Lung (tissue), 12 donors: ENCODE results near the gene IGFBP2. TPM values are rescaled to one million over a fixed set of nuclear protein-coding genes. Genes with fewer than 3 reads are reported as not detected.

Experiments
- ATAC-seq: fragments of 200-7000 bp; cut with Tn5 transposase; one replicate; pipeline ENCODE4 v1.9.1; 2020; ENCODE audit warnings: moderate number of reproducible peaks; ENCODE audit not compliant: insufficient read depth, low FRiP score
- DNase-seq, 3 donors: peaks; one replicate each; pipeline ENCODE4 v3.0.0-alpha.2; 2013 to 2017
- H3K27ac ChIP-seq, 2 donors: one replicate each; pipeline ENCODE4 v1.5.1; 2013; ENCODE audit warnings: mild to moderate bottlenecking in 2 of 2, moderate library complexity in 2 of 2, control low read depth in 1 of 2, inconsistent platforms in 1 of 2, low read depth in 1 of 2, low read length in 1 of 2
- H3K27me3 ChIP-seq, 3 donors: one replicate each; pipeline ENCODE4 v1.5.1; 2013; ENCODE audit warnings: low read length in 2 of 3; ENCODE audit not compliant: control insufficient read depth in 3 of 3, insufficient read depth in 3 of 3
- H3K36me3 ChIP-seq, 4 donors: one replicate each; pipeline ENCODE4 v1.5.1; 2013; ENCODE audit warnings: low read length in 4 of 4, mild to moderate bottlenecking in 1 of 4, moderate library complexity in 1 of 4; ENCODE audit not compliant: control insufficient read depth in 4 of 4, insufficient read depth in 4 of 4
- H3K4me1 ChIP-seq, 5 donors: one replicate each; pipeline ENCODE4 v1.5.1; 2013; ENCODE audit warnings: low read length in 5 of 5, mild to moderate bottlenecking in 2 of 5, moderate library complexity in 1 of 5; ENCODE audit not compliant: control insufficient read depth in 5 of 5, insufficient read depth in 5 of 5
- H3K4me3 ChIP-seq: one replicate; pipeline ENCODE4 v1.5.1; 2013; ENCODE audit warnings: mild to moderate bottlenecking, control low read depth, moderate library complexity
- H3K9ac ChIP-seq, 2 donors: one replicate each; pipeline ENCODE4 v1.5.1; 2013; ENCODE audit warnings: low read length in 2 of 2, control low read depth in 1 of 2; ENCODE audit not compliant: insufficient read depth in 1 of 2
- H3K9me3 ChIP-seq, 4 donors: one replicate each; pipeline ENCODE4 v1.5.1; 2013; ENCODE audit warnings: low read length in 3 of 4, mild to moderate bottlenecking in 1 of 4, moderate library complexity in 1 of 4; ENCODE audit not compliant: control insufficient read depth in 4 of 4, insufficient read depth in 3 of 4
- CTCF ChIP-seq: IDR thresholded peaks from 2 replicates; pipeline ENCODE4 v1.5.1; 2012; ENCODE audit warnings: mild to moderate bottlenecking; ENCODE audit errors: control extremely low read depth, extremely low read depth
- WGBS, 2 donors: extraction: QIAGEN DNeasy Blood & Tissue Kit; methylation state at CpG; one replicate each; pipeline ENCODE4 v1.1.7; 2013; 5-methylcytosine and 5-hydroxymethylcytosine counted together
- polyA plus RNA-seq, 2 donors: library from polyadenylated mRNA; stranded (reverse); fragments of 200-250 nt; gene quantifications; one replicate each; pipeline ENCODE4 v1.2.1, GENCODE V29; 2013
- total RNA-seq, 2 donors: library from RNA; depleted of rRNA in 1 of 2; stranded (reverse); fragments of >200 nt in 1 of 2; gene quantifications; one replicate each; pipeline ENCODE4 v1.2.1, GENCODE V29; 2014 to 2021
- donor health status: control.
- donor health status: control.
- donor health status: Bipolar disorder and iron deficiency.
- donor health status: healthy.
- donor health status: DM: yes; HTN: yes; CAD: no.

Gene IGFBP2
- total and polyA plus RNA-seq, 4 donors: 50.5 to 104 (median 81.2) TPM

DNA sequence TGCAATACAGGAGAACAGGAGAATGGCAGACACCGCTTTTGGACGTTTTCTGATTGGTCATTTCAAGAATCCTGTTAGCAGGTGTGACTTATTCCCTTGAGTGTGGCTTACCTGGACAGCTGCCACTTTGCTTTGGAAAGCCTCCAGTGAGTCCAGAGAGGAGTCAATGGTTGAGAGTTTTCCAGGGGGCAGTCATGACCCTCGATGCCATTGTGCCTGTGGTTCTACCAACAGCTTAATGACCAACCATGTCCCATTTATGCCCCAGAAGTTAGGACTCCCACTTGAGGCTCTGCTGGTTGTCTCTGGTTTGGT is 12.4 kb downstream of the IGFBP2 start:
- H3K27ac ChIP-seq: no peak overlapping the region
- peaks cover 5 to 24% (median 13%) of the 10 kb centered on the region in 5 donors for H3K4me1 ChIP-seq
- no peak overlapping the region for H3K9ac ChIP-seq
- no peaks in the 10 kb centered on the region for H3K27me3 ChIP-seq
- whole genome bisulfite sequencing, 2 donors: 69 to 83% methylated on average over 3 of the region's 3 CpGs
- H3K36me3 ChIP-seq: no peaks in the 10 kb centered on the region
- no peak for ATAC-seq
- DNase-seq: no peak
- no peaks in the 10 kb centered on the region for H3K9me3 ChIP-seq
- H3K4me3 ChIP-seq: no peak overlapping the region
- TF ChIP-seq CTCF: no peak

DNA sequence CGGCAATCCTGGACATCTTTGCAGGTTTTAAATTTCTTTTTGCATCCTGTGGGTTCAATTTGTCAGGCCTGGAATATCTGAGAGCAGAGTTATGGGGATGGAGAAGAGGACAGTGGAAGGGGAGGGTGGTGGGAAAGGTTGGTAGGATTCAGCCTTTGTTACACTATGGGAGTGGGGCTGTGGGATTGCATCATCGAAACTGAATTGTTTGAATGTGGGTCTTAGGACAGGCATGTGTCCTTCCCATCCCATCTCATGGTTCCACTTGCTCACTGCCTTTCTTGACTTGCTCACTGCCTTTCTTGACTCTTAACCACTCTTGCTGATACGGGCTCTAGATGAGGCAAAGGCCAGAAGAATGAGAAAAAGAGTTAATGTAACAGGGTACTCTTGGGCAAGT is 12.9 kb downstream of the IGFBP2 start:
- Histone ChIP-seq H3K9ac (no peak overlapping the region), H3K4me3 (no peak overlapping the region), H3K27me3 (no peaks in the 10 kb centered on the region), H3K4me1 (peaks cover 5 to 24% (median 15%) of the 10 kb centered on the region in 5 donors), H3K27ac (no peak overlapping the region), H3K9me3 (no peaks in the 10 kb centered on the region), H3K36me3 (no peaks in the 10 kb centered on the region)
- ATAC-seq (no peak), DNase-seq (no peak)
- 97% methylated on average over 3 of the region's 3 CpGs for WGBS, 2 donors
- TF ChIP-seq CTCF: no peak

DNA sequence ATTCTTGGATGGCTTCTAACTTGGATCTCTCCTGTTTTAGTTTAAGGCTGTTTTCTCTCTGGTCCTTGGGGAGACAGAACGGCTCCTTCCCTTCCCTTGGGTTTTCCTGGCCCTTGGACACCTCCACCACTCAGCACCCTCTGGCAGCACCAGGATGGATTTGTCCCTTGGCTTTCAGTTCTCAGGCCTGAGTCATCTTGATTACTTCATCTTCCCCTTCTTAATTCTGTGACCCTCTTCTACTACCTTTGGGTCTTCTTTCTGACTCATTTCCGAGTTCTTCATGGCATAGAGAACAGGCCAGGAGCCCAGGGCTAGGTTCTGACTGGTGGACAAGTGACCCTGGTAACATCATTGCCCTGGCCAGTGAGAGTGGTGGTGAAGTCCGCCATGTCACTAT is 14.9 kb downstream of the IGFBP2 start:
- peaks cover 5 to 29% (median 16%) of the 10 kb centered on the region in 5 donors for H3K4me1 ChIP-seq
- DNase-seq: no peak
- H3K36me3 ChIP-seq: no peaks in the 10 kb centered on the region
- no peaks in the 10 kb centered on the region for H3K27me3 ChIP-seq
- H3K9ac ChIP-seq: no peak overlapping the region
- no peaks in the 10 kb centered on the region for H3K9me3 ChIP-seq
- no peak for TF ChIP-seq CTCF
- H3K4me3 ChIP-seq: no peak overlapping the region
- 85 to 89% methylated on average over 3 of the region's 3 CpGs for WGBS, 2 donors
- ATAC-seq: no peak
- H3K27ac ChIP-seq: no peak overlapping the region

GRCh38 chr2:216649574-216649973 is 16.4 kb downstream of the IGFBP2 start:
- no peak overlapping the region for H3K27ac ChIP-seq
- no peaks in the 10 kb centered on the region for H3K36me3 ChIP-seq
- no peaks in the 10 kb centered on the region for H3K9me3 ChIP-seq
- H3K4me3 ChIP-seq: no peak overlapping the region
- no peak overlapping the region for H3K9ac ChIP-seq
- no peak for ATAC-seq
- H3K4me1 ChIP-seq: peaks cover under 1 to 20% (median 9%) of the 10 kb centered on the region in 5 donors
- WGBS, 2 donors: 65 to 73% methylated on average over 5 of the region's 5 CpGs
- no peaks in the 10 kb centered on the region for H3K27me3 ChIP-seq
- no peak for TF ChIP-seq CTCF
- no peak for DNase-seq
